Stimulated activated CD4-positive, alpha-beta T cell treated with anti-CD3 and anti-CD28 coated beads, Interleukin-15, amount 100 ng/mL, for 1 hour (primary cell): ENCODE results near the gene RSPH1.

Experiments
- DNase-seq, 2 donors: peaks; one replicate each; pipeline ENCODE4 v3.0.0-alpha.2; 2020; ENCODE audit warnings: low read depth in 1 of 2, low spot score in 1 of 2

Gene RSPH1

DNA sequence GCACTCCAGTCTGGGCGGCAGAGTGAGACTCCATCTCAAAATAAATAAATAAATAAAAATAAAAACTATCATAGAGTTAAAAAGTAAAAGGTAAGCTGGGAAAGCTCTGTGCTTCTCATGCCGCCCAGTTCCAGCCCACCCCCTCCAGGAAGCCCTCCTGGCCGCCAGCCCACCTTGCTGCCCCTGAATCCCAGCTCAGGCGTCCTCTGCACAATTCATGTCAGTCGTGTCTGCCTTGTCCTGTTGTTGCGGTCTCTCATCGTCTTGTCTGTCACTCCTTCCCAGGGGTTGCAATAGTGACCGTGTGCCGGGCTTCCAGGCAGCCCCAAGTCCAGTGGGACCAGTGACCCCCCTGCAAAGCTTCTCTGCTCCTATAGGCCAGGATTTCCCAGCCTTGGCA is 44.1 kb downstream of the RSPH1 start:
- DNase-seq: no peak

DNA sequence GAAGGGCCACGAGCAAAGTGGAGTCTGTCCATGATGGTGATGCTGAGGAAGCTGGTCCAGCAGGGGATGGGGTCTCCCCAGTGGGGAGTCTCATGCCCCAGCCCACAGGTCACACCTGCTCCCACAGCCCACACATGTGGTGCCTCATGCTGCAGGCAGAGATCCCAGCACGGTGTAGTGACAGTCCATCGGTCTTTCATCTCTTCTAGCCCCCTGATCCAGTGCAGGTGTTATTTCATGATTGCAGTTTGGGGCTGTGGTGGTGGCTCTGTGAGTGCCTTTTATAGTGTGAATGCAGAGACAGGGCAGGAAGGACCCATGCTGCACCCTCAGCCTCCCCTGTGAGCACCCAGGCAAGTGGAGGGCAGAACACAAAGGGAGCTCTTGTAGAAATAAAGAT is 47.3 kb downstream of the RSPH1 start:
- DNase-seq: no peak

DNA sequence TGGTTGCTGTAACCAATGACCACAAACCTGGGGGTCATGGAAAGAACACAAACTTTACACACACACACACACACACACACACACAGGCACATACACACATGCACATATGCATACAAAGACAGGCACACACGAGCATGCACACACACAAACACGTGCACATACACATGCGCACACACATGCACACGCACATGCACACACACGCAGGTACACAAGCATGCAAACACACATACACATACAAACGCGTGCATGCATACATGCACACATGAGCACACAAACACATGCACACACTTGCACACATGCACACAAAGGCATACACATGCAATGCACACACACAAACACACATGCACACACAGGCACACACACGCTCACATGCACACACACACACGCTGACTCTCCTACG is 48.3 kb downstream of the RSPH1 start:
- DNase-seq: no peak

DNA sequence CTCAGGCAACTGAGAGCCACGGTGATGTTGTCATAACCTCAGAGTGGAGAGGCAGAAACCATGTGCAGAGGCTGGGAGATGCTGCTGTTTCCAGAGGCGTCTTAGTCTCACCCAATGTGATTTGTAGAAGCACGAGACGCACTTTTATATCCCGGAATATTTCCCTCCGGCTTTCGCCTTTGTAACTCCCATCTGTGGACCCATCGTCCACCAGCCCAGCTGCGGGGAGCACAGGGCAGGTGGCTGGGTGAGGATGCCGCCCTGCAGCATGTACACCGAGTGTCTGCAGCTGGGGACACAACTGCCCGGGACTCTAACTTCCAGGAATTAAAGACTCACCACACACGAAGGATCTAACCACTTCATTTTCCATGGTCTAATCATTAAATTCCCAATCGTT is 48.8 kb downstream of the RSPH1 start:
- DNase-seq: no peak

DNA sequence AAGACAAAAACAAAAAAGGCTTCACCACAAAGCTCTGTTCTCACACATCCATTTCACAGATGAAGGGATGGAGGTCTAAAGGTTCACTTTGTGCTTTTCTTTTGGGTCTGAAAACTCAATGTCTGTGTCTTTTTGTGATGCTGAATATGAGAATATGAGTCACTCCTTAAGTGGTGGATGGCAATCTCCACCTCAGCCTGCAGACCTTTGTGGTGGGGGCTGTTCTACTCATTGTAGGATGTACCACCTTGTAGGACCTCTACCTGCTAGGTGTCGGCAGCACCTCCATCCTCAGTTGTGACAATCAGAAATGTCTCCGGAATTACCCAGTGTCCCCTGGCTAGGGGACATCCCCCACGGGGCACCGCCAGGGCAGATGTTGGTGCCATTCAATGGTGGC is 49.5 kb downstream of the RSPH1 start:
- no peak for DNase-seq

DNA sequence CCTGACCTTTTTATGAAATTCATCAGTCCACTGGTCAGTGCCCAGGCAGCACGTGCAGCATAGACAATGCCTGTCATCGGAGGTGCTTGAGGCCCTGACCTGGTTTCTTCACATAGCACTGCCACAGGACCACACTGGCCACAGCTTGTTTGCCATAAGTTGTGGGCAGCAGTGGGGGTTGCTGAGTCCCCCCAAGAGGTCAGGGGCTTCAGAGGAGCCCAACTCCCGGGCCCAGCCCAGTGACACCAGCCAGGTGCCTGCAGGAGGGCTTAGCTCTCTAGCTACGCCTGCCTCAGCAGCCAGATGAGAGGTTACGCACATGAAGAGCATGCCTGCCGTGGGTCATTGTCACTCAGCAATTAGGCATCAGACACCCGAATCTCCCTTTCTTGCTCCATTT is 50.7 kb downstream of the RSPH1 start:
- no peak for DNase-seq

- DNase-seq: no peak
Observed at GRCh38 chr21:42444745-42445059, 51.3 kb downstream of the RSPH1 start.

DNA sequence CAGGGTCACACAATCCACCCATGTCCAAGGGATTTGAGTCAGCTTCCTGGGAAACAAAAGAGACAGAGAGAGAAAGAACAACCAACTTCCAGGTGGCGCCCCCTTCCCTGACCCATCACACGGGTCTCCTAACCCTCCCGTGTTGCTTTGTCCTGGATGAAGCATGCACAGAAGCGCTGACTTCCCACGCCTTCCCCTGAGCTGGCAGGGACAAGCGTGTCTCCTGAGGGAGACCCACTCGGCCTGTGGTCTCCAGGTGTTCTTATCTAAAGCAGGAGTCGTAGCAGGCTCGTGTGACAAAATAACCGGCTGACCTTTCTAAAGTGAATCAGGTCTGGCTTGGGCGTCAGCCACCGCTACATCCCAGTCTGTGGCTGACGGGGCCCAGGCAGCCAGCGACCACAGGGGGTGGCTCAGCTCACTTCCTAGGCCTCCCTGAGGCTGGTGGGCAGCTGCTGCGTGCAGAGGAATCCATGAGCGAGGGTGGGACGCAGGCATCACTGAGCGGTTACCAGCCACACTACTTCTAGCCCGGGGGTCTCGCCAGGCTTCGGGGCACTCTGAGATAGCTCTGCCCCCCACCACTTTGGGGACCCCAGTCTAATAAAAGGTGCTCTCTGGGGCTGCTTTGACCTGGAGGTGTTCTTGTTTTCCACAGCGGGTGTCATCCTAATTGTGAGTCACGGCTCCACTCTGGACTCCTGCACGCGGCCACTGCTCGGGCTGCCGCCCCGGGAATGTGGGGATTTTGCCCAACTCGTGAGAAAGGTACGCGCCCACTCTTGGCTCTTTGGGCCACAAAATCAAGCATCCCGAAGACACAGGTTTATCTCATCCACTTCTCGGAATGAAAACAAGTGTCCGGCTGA is 51.9 kb downstream of the RSPH1 start:
- no peak for DNase-seq

GRCh38 chr21:42443181-42443785 is 52.7 kb downstream of the RSPH1 start:
- no peak for DNase-seq

DNA sequence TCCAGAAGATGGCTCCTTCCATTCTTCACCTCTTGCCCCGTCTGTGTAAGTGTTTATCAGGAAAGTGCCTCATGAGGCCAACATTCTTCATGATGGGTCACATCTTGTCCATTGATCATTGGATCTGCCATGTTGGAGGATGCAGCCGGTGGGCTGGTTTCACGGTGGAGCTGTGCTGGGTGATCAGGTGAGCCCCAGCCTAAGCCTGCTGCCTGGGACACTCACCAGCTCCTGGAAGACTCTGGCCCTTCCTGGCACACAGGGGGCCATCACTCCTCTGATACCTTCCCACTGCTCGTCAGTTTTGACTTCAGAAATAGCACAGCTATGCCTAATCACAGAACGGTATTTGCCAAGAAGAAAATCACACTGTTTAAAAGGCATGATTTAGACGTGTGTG is 54.1 kb downstream of the RSPH1 start:
- DNase-seq: no peak

GRCh38 chr21:42440187-42440792 is 55.7 kb downstream of the RSPH1 start:
- no peak for DNase-seq

DNA sequence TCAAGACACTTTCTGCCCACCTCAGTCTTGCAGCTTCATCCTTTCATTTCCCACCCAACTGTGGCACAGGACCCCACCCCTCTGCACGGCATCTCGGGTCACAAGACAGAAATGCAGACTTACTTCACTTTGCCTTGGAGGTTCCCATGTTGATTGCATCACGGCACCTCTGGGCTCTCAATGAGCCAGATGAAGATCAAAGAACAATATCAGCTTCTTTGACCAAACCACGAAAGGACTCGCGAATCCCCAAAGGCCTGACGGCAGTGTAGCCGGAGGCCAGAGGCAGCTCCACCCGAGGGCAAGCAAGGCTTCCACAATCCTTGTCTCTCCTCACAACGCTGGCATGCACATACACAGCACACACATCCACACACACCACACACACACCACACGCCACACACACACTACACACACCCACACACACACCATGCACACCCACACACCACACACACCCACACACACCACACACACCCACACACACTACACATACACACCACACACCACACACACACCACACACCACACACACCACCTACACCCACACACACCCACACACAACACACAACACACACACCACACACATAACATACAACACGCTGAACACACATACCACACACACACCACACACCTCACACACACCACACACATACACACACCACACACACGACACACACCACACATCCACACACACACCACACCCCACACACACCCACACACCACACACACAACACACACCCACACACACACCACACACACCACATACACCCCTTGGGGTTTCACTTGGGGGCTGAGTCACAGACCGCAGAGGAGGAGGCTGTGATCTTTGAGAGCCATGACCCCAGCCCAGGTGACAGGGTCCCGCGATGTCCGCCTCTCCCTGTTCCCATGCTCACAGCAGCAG is 56.5 kb downstream of the RSPH1 start:
- no peak for DNase-seq

- no peak for DNase-seq
Observed at GRCh38 chr21:42438316-42439205, 57.5 kb downstream of the RSPH1 start.

DNA sequence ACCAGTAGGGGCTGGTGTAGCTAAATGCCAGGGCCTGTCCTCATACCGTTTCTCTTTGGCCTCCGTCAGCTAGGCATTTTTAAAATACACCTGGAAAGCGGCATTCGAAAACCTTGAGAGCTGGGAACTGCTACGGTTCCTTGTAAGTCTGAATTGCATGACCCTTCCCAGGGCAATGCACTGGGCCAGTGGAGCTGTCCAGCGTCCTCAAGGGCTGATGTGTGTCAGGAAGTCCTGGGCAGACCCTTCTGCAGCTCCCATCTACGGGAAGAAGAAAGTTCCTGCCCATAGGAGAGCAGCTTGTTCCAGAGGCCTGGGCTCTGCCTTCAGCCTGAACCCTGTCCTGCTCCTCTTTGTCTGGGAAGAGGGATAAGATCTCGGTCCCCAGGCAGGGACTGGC is 58.2 kb downstream of the RSPH1 start:
- DNase-seq: no peak

DNA sequence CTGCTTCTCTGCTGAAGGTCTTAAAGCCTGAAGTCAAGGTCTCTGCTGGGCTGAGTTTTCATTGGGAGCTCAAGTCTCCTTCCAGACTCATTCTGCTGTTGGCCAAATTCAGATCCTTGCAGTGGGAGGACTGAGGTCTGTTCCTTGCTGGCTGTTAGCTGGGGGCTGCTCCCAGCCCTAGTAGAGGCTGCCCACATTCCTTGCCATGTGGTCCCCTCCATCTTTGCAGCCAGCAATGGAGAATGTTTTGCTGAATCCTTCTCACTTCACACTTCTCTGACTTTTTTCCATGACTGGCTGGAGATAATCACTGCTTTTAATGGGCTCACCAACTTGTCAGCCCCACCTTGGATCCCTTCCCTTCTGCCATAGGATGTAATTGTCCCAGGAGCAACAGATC is 59.1 kb downstream of the RSPH1 start:
- DNase-seq: no peak

- no peak for DNase-seq
Observed at GRCh38 chr21:42435833-42436232, 60.2 kb downstream of the RSPH1 start.

- DNase-seq: no peak
Observed at GRCh38 chr21:42435401-42435800, 60.6 kb downstream of the RSPH1 start.

GRCh38 chr21:42434884-42435283 is 61.1 kb downstream of the RSPH1 start:
- no peak for DNase-seq

- DNase-seq: no peak
Observed at GRCh38 chr21:42433946-42434551, 62.0 kb downstream of the RSPH1 start.

DNA sequence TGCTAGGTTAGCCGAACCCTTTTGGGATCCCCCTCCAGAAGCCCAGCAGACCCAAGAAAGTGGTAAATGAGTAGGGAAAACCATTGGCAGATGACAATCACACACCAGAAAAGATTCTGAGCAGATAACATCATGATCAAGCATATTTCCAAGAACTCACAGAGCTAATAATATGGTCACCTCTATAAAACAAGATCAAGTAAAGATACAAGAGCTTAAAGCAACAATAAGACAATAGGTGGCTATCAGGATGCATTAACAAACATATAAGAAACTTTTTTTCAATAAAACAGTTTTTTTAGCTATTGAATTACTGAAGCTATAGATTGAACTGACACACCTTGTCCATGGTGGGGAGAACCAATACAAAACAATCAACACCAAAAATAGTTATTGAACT is 63.3 kb downstream of the RSPH1 start:
- DNase-seq: no peak
